HG03135 (cell line): ENCODE measurements around the gene PRSS27.
A peak's percentile ranks its signal among the peaks of the same experiment; 100 is the strongest.
"Not testable (repeated sequence)": the region's sequence is repeated elsewhere in the genome, so short reads cannot be mapped to it uniquely, and the experiment has no call there.

Source experiments
- ATAC-seq: cut with Tn5 transposase; IDR thresholded peaks from one replicate; pipeline ENCODE4 v1.9.1; 2021; ENCODE audit warnings: mild to moderate bottlenecking, moderate library complexity; ENCODE audit not compliant: unreplicated experiment

Gene PRSS27

GRCh38 chr16:2728034-2728433, 8.0 kb upstream of the PRSS27 start:
- no peak for ATAC-seq

- no peak for ATAC-seq
These were observed 6.9 kb upstream of the PRSS27 start for GRCh38 chr16:2726923-2727322.

DNA sequence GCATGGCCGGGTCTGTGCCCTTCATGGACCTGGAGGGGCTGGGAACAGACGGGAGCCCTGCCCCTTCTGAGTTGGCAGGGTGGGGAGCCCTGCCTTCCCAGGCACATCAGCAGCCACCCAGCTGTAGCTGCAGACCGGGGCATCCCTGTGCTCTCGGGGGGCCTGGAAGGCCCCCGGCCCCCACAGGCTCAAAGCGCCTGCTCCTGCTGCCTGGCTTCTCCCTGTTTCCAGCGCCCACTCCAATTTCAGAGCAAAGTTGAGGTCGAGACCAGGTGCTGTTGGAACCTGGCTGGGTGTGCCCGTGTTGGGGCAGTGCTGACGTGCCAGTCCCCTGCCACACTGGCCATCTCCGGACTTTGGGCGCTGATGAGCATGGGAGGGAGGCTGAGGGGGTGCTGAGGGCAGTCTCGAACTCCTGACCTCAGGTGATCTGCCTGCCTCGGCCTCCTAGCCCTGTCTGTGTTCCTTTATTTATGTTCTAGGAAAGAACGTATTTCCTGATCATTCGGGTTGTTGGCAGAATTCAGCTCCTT, 4.9 kb upstream of the PRSS27 start:
- no peak for ATAC-seq

DNA sequence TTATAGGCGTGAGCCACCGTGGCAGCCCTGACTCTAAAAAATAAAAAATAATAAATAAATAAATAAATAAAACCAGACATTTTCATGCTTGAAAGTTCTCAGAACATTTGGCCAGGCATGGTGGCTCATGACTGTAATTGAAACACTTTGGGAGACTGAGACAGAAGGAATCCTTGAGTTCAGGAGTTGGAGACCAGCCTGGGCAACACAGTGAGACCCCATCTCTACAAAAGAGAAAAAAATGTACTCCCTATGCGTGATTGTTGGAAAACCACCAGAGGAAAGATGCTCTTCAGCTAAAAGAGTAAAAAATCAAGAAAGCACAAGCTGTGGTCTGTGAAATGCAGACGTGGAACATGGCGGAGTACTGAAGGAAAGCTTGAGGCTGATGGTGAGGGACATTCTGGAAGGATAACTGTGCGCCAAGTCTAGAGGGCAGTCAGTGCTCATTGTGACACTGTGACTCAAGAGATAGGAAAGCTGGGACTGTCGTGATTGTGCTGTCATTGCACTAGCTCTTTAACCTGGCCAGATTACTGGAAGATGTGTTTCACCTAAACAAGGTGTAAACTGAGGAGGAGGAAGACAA, 4.2 kb upstream of the PRSS27 start:
- ATAC-seq: no peak

- not testable (repeated sequence) for ATAC-seq
These were observed 1.7 kb upstream of the PRSS27 start for GRCh38 chr16:2721634-2722173.

GRCh38 chr16:2720719-2721633, 952 bp upstream of the PRSS27 start:
- peak; percentile 74 for ATAC-seq

DNA sequence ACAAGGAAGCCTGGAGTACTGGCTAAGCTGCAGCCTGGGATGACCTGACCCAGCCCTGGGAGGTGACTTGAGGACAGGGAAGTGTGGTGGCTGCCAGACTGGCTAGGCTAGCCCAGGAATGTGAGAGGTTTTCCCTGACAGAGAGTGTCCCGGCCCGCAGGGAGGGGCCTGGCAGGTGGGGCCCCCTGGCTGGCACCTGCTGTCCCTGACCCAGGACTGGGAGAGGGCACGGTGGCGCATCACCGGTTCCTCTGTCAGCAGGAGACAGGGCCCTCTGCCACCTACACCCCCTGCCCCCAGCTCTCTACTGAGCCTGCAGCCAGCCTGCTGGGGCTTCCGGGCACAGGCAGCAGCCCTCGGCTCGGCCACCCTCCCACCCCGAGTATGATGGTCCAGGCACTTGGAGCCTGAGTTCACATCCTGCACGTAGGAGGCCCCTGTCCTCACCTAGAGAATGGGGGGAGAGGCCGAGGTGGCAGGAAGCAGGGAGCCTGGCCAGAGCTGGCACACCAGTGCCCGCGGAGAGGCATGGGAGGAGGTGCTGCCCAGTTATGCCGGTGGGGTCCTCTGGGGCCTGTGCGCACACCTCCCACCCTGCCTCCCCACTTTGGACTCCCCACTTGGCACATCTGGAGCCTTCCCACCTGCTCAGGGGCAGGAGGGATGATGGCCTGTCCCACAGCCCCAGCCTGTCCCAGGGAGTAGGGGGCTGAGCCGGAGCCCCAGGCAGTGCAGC, 528 bp downstream of the PRSS27 start:
- ATAC-seq: no peak

GRCh38 chr16:2717383-2718263, 2.4 kb downstream of the PRSS27 start:
- ATAC-seq: no peak

DNA sequence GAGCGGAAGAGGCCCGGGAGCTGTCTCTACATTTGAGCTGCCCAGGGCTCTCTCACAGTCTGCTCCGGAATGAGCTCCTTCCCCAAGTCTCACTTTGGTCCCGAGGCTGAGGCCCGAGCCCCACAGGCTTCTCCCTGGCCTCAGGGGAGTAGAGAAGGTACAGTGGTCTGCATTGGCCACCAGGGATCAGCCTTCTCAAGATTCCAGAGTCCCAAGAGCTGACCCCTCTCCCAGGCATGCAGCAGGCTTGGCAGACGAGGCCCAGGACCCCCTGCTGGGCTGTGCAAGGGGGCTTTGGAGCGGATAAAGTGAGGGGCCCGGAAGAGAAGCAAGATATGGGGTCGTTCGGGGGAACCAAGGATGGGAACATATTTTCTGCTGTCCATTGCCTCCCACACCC, 3.1 kb downstream of the PRSS27 start:
- no peak for ATAC-seq

DNA sequence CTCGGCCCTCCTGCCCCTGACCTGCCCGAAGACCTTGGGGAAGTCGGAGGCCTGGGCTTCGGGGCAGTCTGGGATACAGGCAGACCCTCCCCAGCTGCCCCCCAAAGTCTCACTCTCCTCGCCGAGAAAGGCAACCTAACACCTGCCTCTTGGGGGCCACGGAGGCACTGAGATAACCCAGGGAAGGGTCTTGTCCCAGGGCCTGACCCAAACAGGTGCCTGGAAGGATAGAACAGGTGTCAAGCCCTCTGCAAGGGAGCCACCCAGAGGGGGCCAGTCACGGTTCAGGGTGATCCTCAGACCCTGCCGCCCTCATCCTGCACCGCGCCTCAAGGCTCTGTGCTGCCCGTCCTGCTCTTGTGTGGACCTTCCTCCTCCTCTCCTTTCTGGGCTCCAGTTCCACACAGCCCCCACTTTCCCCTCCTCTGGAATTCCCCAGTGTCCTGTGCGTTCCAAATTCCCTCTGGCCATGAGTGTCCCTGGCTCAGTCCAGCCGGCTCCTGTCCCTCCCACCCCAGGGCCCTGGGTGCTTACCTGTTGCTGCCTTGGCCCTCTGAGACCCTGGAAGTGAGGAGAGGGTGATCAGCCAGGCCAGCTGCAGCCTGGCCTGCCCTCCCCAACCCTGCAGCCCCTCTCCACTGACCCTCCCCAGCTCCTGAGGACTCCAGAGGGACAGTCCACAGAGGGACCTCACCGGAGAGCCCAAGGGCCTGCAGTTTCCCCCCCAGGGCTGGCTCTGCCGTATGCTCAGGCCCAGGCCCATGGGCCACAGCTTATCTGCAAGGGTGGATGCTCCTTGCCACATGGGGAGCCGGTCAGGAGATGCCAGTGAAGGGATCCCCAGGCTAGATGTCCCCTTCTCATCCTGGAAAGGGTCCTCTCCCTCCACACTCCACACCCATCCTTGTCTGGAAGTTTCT, 3.8 kb downstream of the PRSS27 start:
- no peak for ATAC-seq

DNA sequence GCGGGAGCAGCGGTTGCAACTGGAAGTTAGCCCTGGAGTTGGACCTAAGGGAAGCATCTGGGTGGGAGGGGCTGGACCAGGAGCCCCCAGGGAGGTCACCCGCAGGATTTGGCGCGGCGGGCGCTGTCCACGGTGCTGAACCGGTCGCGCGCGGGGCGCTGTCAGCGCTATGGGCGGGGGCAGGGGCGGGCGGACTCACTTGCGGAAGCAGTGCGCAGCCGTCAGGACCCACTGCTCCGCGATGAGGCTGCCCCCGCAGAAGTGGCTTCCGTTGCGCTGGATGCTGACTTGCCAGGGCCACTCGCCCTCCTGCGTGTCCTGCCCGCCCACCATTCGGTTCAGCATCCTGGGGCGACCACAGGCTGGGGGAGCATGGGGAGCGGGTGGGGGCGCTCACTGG, 4.5 kb downstream of the PRSS27 start:
- ATAC-seq: no peak

GRCh38 chr16:2715064-2715463, 5.0 kb downstream of the PRSS27 start:
- no peak for ATAC-seq

- ATAC-seq: no peak
These were observed 5.8 kb downstream of the PRSS27 start for GRCh38 chr16:2713985-2714774.

DNA sequence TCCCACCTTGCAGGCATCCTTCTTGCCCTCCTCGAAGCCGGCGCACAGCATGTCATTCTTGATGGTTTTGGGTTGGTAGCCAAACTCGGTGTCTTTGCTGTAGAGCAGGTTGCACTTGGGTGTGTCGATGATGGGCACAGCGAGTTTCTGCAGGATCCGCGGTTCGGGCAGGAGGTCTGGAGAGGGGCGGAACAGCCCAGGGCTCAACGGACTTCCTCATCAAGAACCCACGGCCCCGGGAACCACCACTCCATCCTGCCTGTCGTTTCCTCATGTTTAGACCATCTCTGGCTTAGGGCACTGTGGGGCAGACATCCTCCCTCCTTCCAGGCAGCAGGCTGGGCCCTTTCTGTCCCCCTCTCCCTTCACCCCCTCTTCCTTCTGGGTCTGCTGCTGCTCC, 6.5 kb downstream of the PRSS27 start:
- ATAC-seq: no peak

GRCh38 chr16:2712546-2712945, 7.5 kb downstream of the PRSS27 start:
- ATAC-seq: no peak

- no peak for ATAC-seq
These were observed 8.0 kb downstream of the PRSS27 start for GRCh38 chr16:2712063-2712441.

DNA sequence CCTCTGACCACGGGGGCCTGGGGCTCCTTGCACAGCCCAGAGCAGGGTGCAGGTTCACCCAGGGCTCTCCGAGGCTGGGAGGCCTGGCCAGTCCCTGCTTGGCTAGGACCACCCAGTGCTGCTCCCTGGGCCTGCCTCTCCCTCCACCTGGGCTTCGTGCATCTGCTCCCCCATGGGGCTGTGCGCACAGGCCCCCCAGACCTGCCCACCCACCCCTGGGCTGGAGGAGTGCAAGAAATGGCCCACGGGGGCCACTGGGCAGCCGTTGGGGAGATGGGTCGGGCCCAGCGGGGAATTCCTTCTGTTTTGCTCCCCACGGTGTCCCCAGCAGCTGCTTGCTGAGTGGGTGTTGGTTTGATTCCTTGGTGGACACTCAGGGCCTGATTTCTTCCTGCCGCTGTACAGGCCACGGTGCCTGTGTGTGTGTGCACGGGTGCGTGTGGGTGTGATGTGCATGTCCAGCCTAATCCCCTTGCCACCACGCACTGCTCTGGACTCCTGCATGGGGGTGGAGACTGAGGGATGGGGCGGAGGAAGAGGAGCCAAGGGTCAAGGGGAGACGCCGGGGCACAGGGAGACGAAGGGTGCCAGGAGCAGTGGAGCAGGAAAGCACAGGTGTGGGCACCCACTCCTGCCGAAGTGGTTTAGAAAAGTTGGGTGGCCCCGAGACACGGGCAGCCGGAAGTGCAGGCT, 8.5 kb downstream of the PRSS27 start:
- ATAC-seq: no peak

DNA sequence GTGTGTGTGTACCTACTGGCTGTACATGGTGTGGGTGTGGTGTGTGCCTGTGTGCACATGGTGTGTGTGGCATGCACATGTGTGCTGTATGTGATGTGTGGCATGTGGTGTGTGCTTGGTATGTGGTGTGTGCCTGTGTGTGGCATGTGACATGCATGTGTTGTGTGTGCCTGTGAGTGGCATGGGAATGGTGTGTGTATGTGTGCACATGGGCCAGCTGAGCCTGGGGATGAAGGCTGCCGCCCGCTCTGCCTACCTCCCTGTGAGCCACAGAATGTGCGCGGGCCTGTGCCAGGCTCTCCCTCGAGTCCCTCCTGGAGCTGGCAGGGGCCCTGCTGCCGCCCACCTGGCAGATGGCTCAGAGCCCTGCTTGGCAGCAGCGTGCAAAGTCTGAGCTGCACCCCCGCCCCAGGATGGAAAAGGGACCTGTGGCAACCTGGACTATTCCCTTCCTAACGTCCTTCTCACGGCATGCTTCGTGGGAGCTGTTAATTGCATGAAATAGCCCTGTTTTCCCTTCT, 9.3 kb downstream of the PRSS27 start:
- ATAC-seq: no peak
